Neuronal stem cell (in vitro differentiated cells): Measurements from ENCODE around the gene CYP4A22.
"Not testable (repeated sequence)": the region's sequence is repeated elsewhere in the genome, so short reads cannot be mapped to it uniquely, and the experiment has no call there.

Source experiments
- DNase-seq: peaks from one replicate; pipeline ENCODE4 v3.0.0-alpha.2; 2013; ENCODE audit warnings: low spot score
- H2AFZ ChIP-seq: one replicate; pipeline ENCODE4 v1.6.1; 2013; ENCODE audit warnings: mild to moderate bottlenecking, low read length, inconsistent platforms
- H2AK5ac ChIP-seq: 2 replicates; pipeline ENCODE4 v1.6.1; 2013; ENCODE audit warnings: low read depth, mild to moderate bottlenecking, inconsistent platforms, low read length, moderate library complexity, mixed read lengths
- H2BK120ac ChIP-seq: 2 replicates; pipeline ENCODE4 v1.6.1; 2013; ENCODE audit warnings: low read depth, mild to moderate bottlenecking, inconsistent platforms, low read length, moderate library complexity, mixed read lengths
- H2BK12ac ChIP-seq: one replicate; pipeline ENCODE4 v1.6.1; 2013; ENCODE audit warnings: low read length, inconsistent platforms
- H2BK15ac ChIP-seq: 2 replicates; pipeline ENCODE4 v1.6.1; 2013; ENCODE audit warnings: mild to moderate bottlenecking, low read length, inconsistent platforms, mixed read lengths
- H2BK5ac ChIP-seq: one replicate; pipeline ENCODE4 v1.6.1; 2013; ENCODE audit warnings: inconsistent platforms, mild to moderate bottlenecking, low read length, moderate library complexity
- H3K14ac ChIP-seq: one replicate; pipeline ENCODE4 v1.6.1; 2013; ENCODE audit warnings: low read length, inconsistent platforms
- H3K18ac ChIP-seq: 2 replicates; pipeline ENCODE4 v1.6.1; 2013; ENCODE audit warnings: low read length, inconsistent platforms
- H3K23ac ChIP-seq: 2 replicates; pipeline ENCODE4 v1.6.1; 2013; ENCODE audit warnings: low read depth, mild to moderate bottlenecking, mixed read lengths, low read length, inconsistent platforms; ENCODE audit not compliant: poor library complexity
- H3K27ac ChIP-seq: replicated peaks from 3 replicates; pipeline ENCODE4 v1.5.1; 2013; ENCODE audit warnings: low read length, inconsistent platforms
- H3K27me3 ChIP-seq, 3 experiments: 2 replicates each; pipeline ENCODE4 v1.6.1; 2013; ENCODE audit warnings: low read length in 3 of 3, mild to moderate bottlenecking in 2 of 3, inconsistent platforms in 1 of 3, low read depth in 1 of 3, mixed read lengths in 1 of 3, moderate library complexity in 1 of 3; ENCODE audit not compliant: control insufficient read depth in 3 of 3, insufficient read depth in 3 of 3
- H3K36me3 ChIP-seq, 2 donors: replicated peaks in 1 of 2; 2 replicates each; pipeline ENCODE4 v1.6.1; 2013; ENCODE audit warnings: low read length in 2 of 2; ENCODE audit not compliant: control insufficient read depth in 2 of 2, insufficient read depth in 2 of 2
- H3K4ac ChIP-seq: 2 replicates; pipeline ENCODE4 v1.6.1; 2013; ENCODE audit warnings: inconsistent platforms, mild to moderate bottlenecking, low read length, moderate library complexity
- H3K4me1 ChIP-seq, 2 donors: 1 replicate in 1 of 2; 2 replicates in 1 of 2; pipeline ENCODE4 v1.6.1; 2013; ENCODE audit warnings: low read length in 2 of 2, low read depth in 1 of 2; ENCODE audit not compliant: control insufficient read depth in 2 of 2, insufficient read depth in 1 of 2
- H3K4me2 ChIP-seq: one replicate; pipeline ENCODE4 v1.6.1; 2013; ENCODE audit warnings: mild to moderate bottlenecking, low read length, inconsistent platforms; ENCODE audit not compliant: insufficient read depth, poor library complexity, severe bottlenecking
- H3K4me3 ChIP-seq, 2 donors: 2 replicates each; pipeline ENCODE4 v1.5.1; 2013; ENCODE audit warnings: low read length in 2 of 2, mild to moderate bottlenecking in 2 of 2, inconsistent platforms in 1 of 2, moderate library complexity in 1 of 2
- H3K79me1 ChIP-seq: one replicate; pipeline ENCODE4 v1.6.1; 2013; ENCODE audit warnings: low read depth, mild to moderate bottlenecking, inconsistent platforms, low read length, moderate library complexity
- H3K9ac ChIP-seq: one replicate; pipeline ENCODE4 v1.6.1; 2013; ENCODE audit warnings: mild to moderate bottlenecking, low read depth, low read length, inconsistent platforms; ENCODE audit not compliant: poor library complexity
- H3K9me3 ChIP-seq, 2 donors: replicated peaks in 1 of 2; 2 replicates each; pipeline versions ENCODE3 to v1.6.1; 2013; ENCODE audit warnings: low read length in 2 of 2, mild to moderate bottlenecking in 2 of 2, inconsistent platforms in 1 of 2, low read depth in 1 of 2, mixed read lengths in 1 of 2, moderate library complexity in 1 of 2; ENCODE audit not compliant: control insufficient read depth in 2 of 2, insufficient read depth in 1 of 2
- H4K8ac ChIP-seq: one replicate; pipeline ENCODE4 v1.6.1; 2013; ENCODE audit warnings: low read depth, mild to moderate bottlenecking, inconsistent platforms, low read length, moderate library complexity
- H4K91ac ChIP-seq: one replicate; pipeline ENCODE4 v1.6.1; 2013; ENCODE audit warnings: low read length, low read depth, mild to moderate bottlenecking, inconsistent platforms; ENCODE audit not compliant: poor library complexity
- WGBS, 2 donors: extraction: QIAGEN DNeasy Blood & Tissue Kit; methylation state at CpG; one replicate each; pipeline ENCODE4 v1.1.7; 2013; ENCODE audit warnings: missing lambda C conversion rate in 2 of 2, mixed read lengths in 1 of 2; ENCODE audit not compliant: insufficient read length in 2 of 2, insufficient replicate concordance in 1 of 2; ENCODE audit errors: extremely low coverage in 2 of 2; 5-methylcytosine and 5-hydroxymethylcytosine counted together

Gene CYP4A22

DNA sequence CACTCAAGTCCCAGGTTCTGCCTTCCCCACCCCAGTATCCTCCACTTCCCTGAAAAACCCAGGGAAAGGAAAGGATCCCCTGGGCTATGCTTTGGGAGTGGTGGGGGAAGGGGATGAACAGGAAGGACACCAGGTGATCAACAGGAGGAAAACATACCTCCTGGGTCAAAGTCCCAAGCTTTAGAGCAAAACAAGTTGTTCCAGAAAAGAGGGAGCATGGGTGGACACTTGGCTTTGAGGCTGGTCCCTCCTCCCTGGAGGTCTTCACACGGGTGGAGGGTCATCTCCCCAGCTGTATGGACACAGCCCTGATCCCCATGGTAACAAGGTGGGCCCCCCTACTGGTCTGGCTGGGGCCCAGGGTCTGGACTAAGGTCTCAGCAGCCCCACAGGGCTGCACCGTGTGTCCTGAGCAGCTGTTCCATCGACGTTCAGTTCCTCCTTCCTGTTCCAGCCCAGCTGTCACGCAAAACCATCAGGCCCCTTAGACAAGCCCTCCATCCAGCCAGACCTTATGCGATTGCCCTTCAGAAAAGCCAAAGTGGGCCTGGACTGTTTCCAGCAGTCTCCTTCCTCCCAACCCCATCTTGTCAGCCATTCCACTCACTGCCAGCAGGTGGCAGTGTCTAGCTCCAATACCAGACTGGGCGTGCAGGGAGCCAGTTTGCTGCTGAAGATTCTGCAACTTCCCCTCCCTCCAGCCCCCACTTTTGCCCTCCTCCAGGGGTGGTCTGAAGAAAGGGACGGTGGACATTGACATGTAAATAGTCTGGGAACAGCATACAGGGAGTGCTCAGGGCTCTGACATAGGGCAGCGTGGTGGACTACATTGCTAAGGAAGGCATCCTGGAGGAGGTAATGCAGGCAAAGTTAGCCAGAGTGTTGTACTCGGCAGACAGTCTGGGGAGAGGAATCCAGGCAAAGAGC is 55.5 kb downstream of the CYP4A22 start:
- Histone ChIP-seq H2AFZ (peak overlapping the region; percentile 80), H3K9ac (no peak overlapping the region)

GRCh38 chr1:47193496-47193895 is 56.3 kb downstream of the CYP4A22 start:
- H4K91ac ChIP-seq, DNase-seq, H2BK15ac ChIP-seq, H2BK5ac ChIP-seq, H3K9ac ChIP-seq, H3K23ac ChIP-seq, H3K79me1 ChIP-seq, H3K18ac ChIP-seq, H2BK12ac ChIP-seq, H4K8ac ChIP-seq, H2BK120ac ChIP-seq, H3K9me3 ChIP-seq, H3K36me3 ChIP-seq, H3K4me2 ChIP-seq, H3K4ac ChIP-seq, H3K27ac ChIP-seq, H3K14ac ChIP-seq, H2AK5ac ChIP-seq, H2AFZ ChIP-seq, H3K4me3 ChIP-seq, H3K4me1 ChIP-seq: not testable (repeated sequence)
- no CpG with 5 or more reads among the region's 10 CpGs for WGBS, 2 donors
- peaks cover 0 to 12% (median 0%) of the 10 kb centered on the region in 3 experiments for H3K27me3 ChIP-seq

More for the DNA sequence above, 55.5 kb downstream of the CYP4A22 start:
- Histone ChIP-seq H3K4me2 (no peak overlapping the region), H4K8ac (no peak overlapping the region), H3K79me1 (no peaks in the 10 kb centered on the region), H2BK120ac (no peak overlapping the region), H3K4ac (no peak overlapping the region), H3K9me3 (no peaks in the 10 kb centered on the region), H3K4me3 (no peak overlapping the region), H2AK5ac (no peak overlapping the region), H3K4me1 (peaks cover 6% of the 10 kb centered on the region in 2 donors), H3K27me3 (peaks cover 0 to 9% (median 0%) of the 10 kb centered on the region in 3 experiments), H2BK5ac (no peak overlapping the region), H3K36me3 (no peaks in the 10 kb centered on the region), H3K14ac (no peak overlapping the region), H2BK12ac (no peak overlapping the region), H3K27ac (no peak overlapping the region), H3K23ac (no peak overlapping the region), H4K91ac (no peak overlapping the region), H2BK15ac (no peak overlapping the region), H3K18ac (no peak overlapping the region)
- WGBS, 2 donors: no CpG with 5 or more reads among the region's 10 CpGs
- DNase-seq: peak; percentile 81

DNA sequence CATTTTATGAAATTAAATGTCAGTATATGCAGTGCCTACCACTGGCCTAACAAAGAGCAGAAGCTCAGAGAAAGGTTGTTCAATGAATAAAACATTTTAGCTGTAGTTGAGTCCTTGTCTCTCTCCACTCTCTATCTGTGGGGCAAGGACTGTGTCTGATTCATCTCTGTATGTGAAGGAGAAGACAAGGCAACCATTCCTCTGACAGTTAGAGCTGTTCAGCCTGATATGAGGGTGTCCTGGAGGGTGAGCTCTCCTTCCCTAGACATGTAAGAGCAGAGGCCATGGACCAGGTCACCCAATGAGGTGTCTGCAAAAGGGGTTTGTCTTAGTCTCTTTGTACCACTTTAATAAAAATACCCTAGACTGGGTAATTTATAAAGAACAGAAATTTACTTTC is 57.1 kb downstream of the CYP4A22 start:
- no peak overlapping the region for H2BK15ac ChIP-seq
- H2BK12ac ChIP-seq: no peak overlapping the region
- H2BK120ac ChIP-seq: no peak overlapping the region
- peaks cover 6% of the 10 kb centered on the region in 2 donors for H3K4me1 ChIP-seq
- H4K91ac ChIP-seq: no peak overlapping the region
- no peaks in the 10 kb centered on the region for H3K9me3 ChIP-seq
- no peak overlapping the region for H2BK5ac ChIP-seq
- no peak overlapping the region for H3K27ac ChIP-seq
- no peaks in the 10 kb centered on the region for H3K79me1 ChIP-seq
- no peak overlapping the region for H3K4ac ChIP-seq
- H3K4me3 ChIP-seq: no peak overlapping the region
- no peaks in the 10 kb centered on the region for H3K36me3 ChIP-seq
- H3K9ac ChIP-seq: no peak overlapping the region
- H3K27me3 ChIP-seq: peaks cover 0 to 20% (median 3%) of the 10 kb centered on the region in 3 experiments
- H2AFZ ChIP-seq: no peak overlapping the region
- H3K4me2 ChIP-seq: no peak overlapping the region
- no peak overlapping the region for H3K23ac ChIP-seq
- no peak overlapping the region for H4K8ac ChIP-seq
- no peak overlapping the region for H2AK5ac ChIP-seq
- no peak overlapping the region for H3K14ac ChIP-seq
- no peak for DNase-seq
- H3K18ac ChIP-seq: no peak overlapping the region

GRCh38 chr1:47195981-47196380 is 58.7 kb downstream of the CYP4A22 start:
- WGBS, 2 donors: no CpG with 5 or more reads among the region's 9 CpGs
- H3K36me3 ChIP-seq, DNase-seq, H3K4me2 ChIP-seq, H3K23ac ChIP-seq, H3K79me1 ChIP-seq, H2AK5ac ChIP-seq, H3K4ac ChIP-seq, H2BK15ac ChIP-seq, H3K9me3 ChIP-seq, H3K14ac ChIP-seq, H3K4me1 ChIP-seq, H3K18ac ChIP-seq, H3K4me3 ChIP-seq, H2BK12ac ChIP-seq, H4K91ac ChIP-seq, H3K9ac ChIP-seq, H2BK120ac ChIP-seq, H4K8ac ChIP-seq, H2BK5ac ChIP-seq, H2AFZ ChIP-seq, H3K27ac ChIP-seq: not testable (repeated sequence)
- peaks cover 0 to 21% (median 3%) of the 10 kb centered on the region in 3 experiments for H3K27me3 ChIP-seq
